ENCODE measurements around the gene CHMP2A. TPM values are rescaled to one million over a fixed set of nuclear protein-coding genes. Genes with fewer than 3 reads are reported as not detected.

CHMP2A gene
- total RNA-seq, 2 experiments from 2014 or later, result 60.5 to 62.4 TPM

DNA sequence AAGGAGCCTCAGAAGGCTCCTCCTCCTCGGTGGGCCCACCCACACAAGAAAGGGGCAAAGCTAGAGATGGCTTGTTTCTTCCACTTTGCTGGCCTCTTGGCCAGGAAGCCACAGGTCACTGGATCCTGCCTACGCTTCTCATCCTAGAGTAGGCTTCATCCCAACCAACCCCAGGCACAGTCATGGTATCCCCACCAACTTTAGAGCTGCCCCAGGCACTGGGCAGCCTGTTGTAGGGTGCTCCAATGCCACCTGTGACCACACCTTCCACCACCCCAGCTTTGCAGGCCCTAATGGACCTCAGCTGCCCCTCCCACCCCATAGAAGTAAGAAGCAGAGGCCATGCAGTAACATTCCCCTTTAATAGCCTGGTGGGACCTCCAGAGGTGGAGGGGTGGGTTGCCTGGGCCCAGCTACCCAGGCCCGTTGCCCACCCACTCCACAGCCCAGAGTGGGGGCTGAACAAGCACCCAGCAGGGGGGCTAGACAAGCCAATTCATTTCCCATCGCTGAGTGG is 522 bp upstream of the CHMP2A start:
- Mint-ChIP-seq H3K4me1 (ENCODE audit: low read depth) (peaks cover 69% of the 10 kb centered on the region), H3K27me3 (no peaks in the 10 kb centered on the region), H3K4me3 (peak overlapping the region; percentile 92), H3K9me3 (no peaks in the 10 kb centered on the region), H3K36me3 (ENCODE audit: low read depth) (peaks cover 82% of the 10 kb centered on the region), H3K27ac (peak overlapping the region; percentile 96)
- POLR2A ChIA-PET, result interaction anchor here (0.9 to 3.6 kb wide), 13 partner anchors 7 to 372 kb away, joined by 3 to 64 read pairs (median 7); partner anchors contain the start of genes MZF1, TRIM28, ZBTB45 and ZNF497
- ATAC-seq (ENCODE audit: poor library complexity) (no peak), DNase-seq (no peak)
- H3K4me3 ChIP-seq (ENCODE audit: low read length), result peak overlapping the region; percentile 96
- H3K27me3 ChIP-seq (ENCODE audit: control insufficient read depth in 1 of 2, insufficient read depth in 2 of 2, low read length in 2 of 2), result no peaks in the 10 kb centered on the region
- intact Hi-C loops (cut with DNase I, micrococcal nuclease), result no loop called here
- H3K36me3 ChIP-seq (ENCODE audit: insufficient read depth, low read length), result peaks cover 53% of the 10 kb centered on the region
- TF ChIP-seq, protein P1, sequence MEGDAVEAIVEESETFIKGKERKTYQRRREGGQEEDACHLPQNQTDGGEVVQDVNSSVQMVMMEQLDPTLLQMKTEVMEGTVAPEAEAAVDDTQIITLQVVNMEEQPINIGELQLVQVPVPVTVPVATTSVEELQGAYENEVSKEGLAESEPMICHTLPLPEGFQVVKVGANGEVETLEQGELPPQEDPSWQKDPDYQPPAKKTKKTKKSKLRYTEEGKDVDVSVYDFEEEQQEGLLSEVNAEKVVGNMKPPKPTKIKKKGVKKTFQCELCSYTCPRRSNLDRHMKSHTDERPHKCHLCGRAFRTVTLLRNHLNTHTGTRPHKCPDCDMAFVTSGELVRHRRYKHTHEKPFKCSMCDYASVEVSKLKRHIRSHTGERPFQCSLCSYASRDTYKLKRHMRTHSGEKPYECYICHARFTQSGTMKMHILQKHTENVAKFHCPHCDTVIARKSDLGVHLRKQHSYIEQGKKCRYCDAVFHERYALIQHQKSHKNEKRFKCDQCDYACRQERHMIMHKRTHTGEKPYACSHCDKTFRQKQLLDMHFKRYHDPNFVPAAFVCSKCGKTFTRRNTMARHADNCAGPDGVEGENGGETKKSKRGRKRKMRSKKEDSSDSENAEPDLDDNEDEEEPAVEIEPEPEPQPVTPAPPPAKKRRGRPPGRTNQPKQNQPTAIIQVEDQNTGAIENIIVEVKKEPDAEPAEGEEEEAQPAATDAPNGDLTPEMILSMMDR (IDR thresholded peaks at IDR 0.05), result no peak
- H3K4me1 ChIP-seq (ENCODE audit: insufficient read depth, low read length), result peaks cover 66% of the 10 kb centered on the region
- CTCF ChIA-PET, result interaction anchor here (2.5 to 3.3 kb wide), 2 partner anchors 36 to 41 kb away, joined by 11 to 26 read pairs; partner anchors contain the start of gene ZBTB45
- H3K27ac ChIP-seq (ENCODE audit: low read depth in 1 of 2, low read length in 2 of 2), result peak overlapping the region; percentile 92 to 99
- H3K9me3 ChIP-seq (ENCODE audit: control insufficient read depth in 1 of 2, insufficient read depth in 1 of 2, low read length in 2 of 2), result no peaks in the 10 kb centered on the region

DNA sequence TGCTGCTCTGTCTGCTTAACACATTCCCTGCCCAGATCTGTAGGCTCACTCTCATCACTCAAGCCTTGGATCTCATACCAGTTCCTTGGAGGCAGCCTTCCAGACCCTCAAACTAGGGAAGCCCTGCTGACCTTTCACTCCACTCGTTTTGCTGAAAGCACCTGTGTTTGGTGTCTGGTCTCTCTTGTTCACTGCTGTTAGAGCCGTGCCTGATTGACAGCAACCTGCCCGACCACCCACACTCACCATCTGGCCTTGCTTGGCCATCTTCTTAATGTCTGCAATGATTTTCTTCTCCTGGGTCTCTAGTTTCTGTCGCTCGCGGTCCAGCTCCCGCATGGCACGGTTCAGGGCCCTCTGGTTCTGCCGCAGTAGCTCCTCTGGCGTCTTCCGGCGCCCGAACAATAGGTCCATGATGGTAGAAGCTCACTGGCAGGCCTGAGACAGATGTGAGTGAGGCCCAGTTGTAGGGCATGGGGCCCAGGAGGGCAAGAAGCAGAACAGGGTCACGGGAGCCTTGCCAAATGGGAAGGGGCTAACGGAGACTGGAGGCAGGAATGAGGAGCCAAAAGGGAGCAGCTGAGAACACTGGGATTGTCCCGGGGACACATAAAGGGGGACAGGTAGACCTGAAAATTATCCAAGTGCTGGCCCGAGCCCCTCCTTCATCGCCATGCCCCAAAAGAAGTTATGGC is 959 bp downstream of the CHMP2A start:
- Histone ChIP-seq H3K9me3 (ENCODE audit: control insufficient read depth in 1 of 2, insufficient read depth in 1 of 2, low read length in 2 of 2) (no peaks in the 10 kb centered on the region), H3K27me3 (ENCODE audit: control insufficient read depth in 1 of 2, insufficient read depth in 2 of 2, low read length in 2 of 2) (no peaks in the 10 kb centered on the region), H3K4me1 (ENCODE audit: insufficient read depth, low read length) (peaks cover 54% of the 10 kb centered on the region), H3K36me3 (ENCODE audit: insufficient read depth, low read length) (peaks cover 68% of the 10 kb centered on the region), H3K27ac (ENCODE audit: low read depth in 1 of 2, low read length in 2 of 2) (peak overlapping the region; percentile 92 to 99), H3K4me3 (ENCODE audit: low read length) (peak overlapping the region; percentile 96)
- TF ChIP-seq, protein P1 (IDR thresholded peaks at IDR 0.05), result no peak
- Mint-ChIP-seq H3K27ac (peak overlapping the region; percentile 96), H3K36me3 (ENCODE audit: low read depth) (peaks cover 93% of the 10 kb centered on the region), H3K4me1 (ENCODE audit: low read depth) (peaks cover 55% of the 10 kb centered on the region), H3K4me3 (peak overlapping the region; percentile 92), H3K9me3 (no peaks in the 10 kb centered on the region), H3K27me3 (no peaks in the 10 kb centered on the region)
- ATAC-seq (ENCODE audit: poor library complexity), result no peak
- DNase-seq, result peak in 1 of 14 experiments; percentile 38
- intact Hi-C loops (cut with DNase I, micrococcal nuclease), result loop anchor here in 1 of 2 experiments (1.0 kb wide), 2 partner anchors 10 to 35 kb away; partner anchors contain the start of genes TRIM28 and ZBTB45
- POLR2A ChIA-PET, result interaction anchor here (0.7 to 3.6 kb wide), 10 partner anchors 9 to 192 kb away, joined by 3 to 64 read pairs (median 8); partner anchors contain the start of genes MZF1, TRIM28, ZBTB45 and ZNF497
- CTCF ChIA-PET, result interaction anchor here (2.5 to 3.3 kb wide), 2 partner anchors 34 to 40 kb away, joined by 11 to 26 read pairs; partner anchors contain the start of gene ZBTB45

DNA sequence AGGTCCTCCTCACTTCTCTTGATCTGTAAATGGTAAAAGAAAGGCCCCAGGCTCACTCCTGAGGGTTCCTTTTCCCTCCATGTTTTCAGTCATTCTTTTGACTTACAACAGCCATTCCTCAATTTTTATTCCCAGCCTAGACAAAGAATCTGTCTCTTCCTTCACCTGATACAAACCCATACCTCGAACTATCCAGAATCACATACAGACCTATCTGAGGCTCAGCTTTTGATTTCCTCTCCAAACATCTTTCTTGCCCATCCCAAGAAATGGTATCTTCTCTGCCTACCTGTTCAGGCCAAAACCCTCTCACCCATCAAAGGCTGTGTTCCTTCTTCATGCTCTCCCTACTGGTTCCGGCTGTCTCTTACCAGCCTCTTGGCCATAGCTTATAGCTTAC is 2.2 kb downstream of the CHMP2A start:
- no peaks in the 10 kb centered on the region for H3K9me3 Mint-ChIP-seq
- Histone ChIP-seq H3K27ac (ENCODE audit: low read depth in 1 of 2, low read length in 2 of 2) (no peak overlapping the region), H3K27me3 (ENCODE audit: control insufficient read depth in 1 of 2, insufficient read depth in 2 of 2, low read length in 2 of 2) (no peaks in the 10 kb centered on the region), H3K36me3 (ENCODE audit: insufficient read depth, low read length) (peaks cover 81% of the 10 kb centered on the region), H3K4me3 (ENCODE audit: low read length) (no peak overlapping the region), H3K9me3 (ENCODE audit: control insufficient read depth in 1 of 2, insufficient read depth in 1 of 2, low read length in 2 of 2) (no peaks in the 10 kb centered on the region), H3K4me1 (ENCODE audit: insufficient read depth, low read length) (peaks cover 53% of the 10 kb centered on the region)
- H3K36me3 Mint-ChIP-seq (ENCODE audit: low read depth), result peaks cover 94% of the 10 kb centered on the region
- TF ChIP-seq, protein P1 (IDR thresholded peaks at IDR 0.05), result no peak
- ChIA-PET POLR2A (interaction anchor here (3.4 to 3.6 kb wide), 2 partner anchors 8 to 32 kb away, joined by 44 to 64 read pairs; partner anchors contain the start of genes TRIM28 and ZBTB45), CTCF (interaction anchor here (1.0 to 3.3 kb wide), 2 partner anchors 28 to 33 kb away, joined by 4 to 26 read pairs; partner anchors contain the start of gene ZBTB45)
- peak overlapping the region; percentile 60 for H3K27ac Mint-ChIP-seq
- intact Hi-C loops (cut with DNase I, micrococcal nuclease), result no loop called here
- H3K4me3 Mint-ChIP-seq, result peak overlapping the region; percentile 50
- H3K4me1 Mint-ChIP-seq (ENCODE audit: low read depth), result peaks cover 49% of the 10 kb centered on the region
- DNase-seq (no peak), ATAC-seq (ENCODE audit: poor library complexity) (no peak)
- H3K27me3 Mint-ChIP-seq, result no peaks in the 10 kb centered on the region
